Measurements from ENCODE around the gene PDSS2.
"Not testable (repeated sequence)": the region's sequence is repeated elsewhere in the genome, so short reads cannot be mapped to it uniquely, and the experiment has no call there.

Gene PDSS2

GRCh38 chr6:107473660-107474059, 14.3 kb upstream of the PDSS2 start:
- no peak for DNase-seq

GRCh38 chr6:107470364-107470763, 11.0 kb upstream of the PDSS2 start:
- DNase-seq: no peak

DNA sequence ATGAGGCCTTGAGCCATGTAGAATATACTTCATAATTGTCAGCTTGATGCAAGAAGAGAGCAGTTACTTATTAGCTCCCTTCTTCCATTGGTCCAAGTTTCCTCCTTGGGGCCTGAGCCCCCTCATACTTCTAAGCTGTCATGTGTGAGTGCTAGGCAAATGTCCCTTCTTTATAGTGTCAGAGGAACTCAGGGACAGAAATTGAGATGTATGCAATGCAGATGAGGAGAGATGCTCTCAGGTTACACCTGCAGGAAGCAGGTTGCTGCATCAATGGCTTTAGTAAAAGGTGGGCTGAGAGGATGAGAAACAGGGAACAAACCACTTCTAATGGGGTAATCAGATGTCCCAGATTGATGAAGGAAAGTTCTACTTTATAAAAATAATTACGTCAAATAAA, 6.7 kb upstream of the PDSS2 start:
- no peak for DNase-seq

GRCh38 chr6:107460083-107460631, 793 bp upstream of the PDSS2 start:
- DNase-seq: no peak

DNA sequence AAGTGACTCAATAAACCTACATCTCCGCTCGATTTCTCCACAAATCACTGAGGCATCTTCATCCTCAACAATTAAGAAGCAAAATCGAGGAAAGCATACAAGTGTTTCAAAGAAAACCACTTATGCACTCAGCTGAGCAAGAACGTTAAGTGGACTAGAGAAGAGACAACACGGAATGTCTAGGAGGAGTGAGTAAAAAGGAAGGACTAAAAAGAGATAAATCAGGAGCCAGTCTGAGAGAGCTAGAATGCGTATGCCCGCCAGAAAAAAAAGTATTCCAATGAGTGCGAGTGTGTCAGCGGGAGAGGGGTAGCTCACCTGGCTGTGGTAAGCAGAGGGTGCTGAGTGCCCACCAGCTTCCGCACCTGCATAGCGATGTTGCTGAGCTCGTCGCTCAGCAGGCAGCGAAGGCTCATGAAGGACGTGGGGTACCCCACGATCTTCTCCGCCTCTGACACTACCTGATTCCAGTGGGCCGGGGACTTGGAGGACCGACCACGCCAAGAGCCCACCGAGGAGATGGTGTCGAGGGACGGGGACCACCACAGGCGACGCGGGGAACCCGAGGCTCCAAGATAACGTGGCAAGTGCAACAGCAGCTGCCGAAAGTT, 587 bp downstream of the PDSS2 start:
- DNase-seq: no peak

DNA sequence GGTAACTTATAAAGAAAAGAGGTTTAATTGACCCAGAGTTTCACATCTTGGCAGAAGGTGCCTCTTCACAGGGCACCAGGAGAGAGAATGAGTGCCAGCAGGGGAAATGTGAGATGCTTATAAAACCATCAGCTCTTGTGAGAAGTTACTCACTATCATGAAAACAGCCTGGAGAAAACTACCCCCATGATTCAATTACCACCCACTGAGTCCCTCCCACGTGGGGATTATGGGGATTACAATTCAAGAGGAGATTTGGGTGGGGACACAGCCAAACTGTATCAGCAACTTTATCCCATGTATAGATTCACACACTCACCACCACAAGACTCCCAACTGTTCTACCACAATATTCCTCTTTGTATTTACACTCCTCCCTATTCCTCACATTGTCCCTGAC, 10.6 kb downstream of the PDSS2 start:
- DNase-seq: no peak

DNA sequence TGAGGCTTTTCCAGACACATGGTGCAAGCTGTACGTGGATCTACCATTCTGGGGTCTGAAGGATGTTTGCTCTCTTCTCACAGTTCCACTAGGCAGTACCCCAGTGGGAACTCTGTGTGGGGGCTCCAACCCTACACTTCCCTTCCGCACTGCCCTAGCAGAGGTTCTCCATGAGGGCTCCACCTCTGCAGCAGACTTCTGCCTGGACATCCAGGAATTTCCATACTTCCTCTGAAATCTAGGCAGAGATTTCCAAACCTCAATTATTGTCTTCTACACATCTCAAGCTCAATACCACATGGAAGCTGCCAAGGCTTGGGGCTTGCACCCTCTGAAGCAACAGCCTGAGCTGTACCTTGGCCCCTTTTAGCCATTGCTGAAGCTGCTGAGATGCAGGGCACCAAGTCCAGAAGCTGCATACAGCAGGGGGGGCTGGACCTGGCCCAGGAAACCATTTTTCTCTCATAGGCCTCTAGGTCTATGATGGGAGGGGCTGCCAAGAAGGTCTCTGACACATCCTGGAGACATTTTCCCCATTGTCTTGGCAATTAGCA, 11.6 kb downstream of the PDSS2 start:
- no peak for DNase-seq

GRCh38 chr6:107444277-107444676, 15.1 kb downstream of the PDSS2 start:
- DNase-seq: no peak

GRCh38 chr6:107443608-107444267, 15.6 kb downstream of the PDSS2 start:
- no peak for DNase-seq

DNA sequence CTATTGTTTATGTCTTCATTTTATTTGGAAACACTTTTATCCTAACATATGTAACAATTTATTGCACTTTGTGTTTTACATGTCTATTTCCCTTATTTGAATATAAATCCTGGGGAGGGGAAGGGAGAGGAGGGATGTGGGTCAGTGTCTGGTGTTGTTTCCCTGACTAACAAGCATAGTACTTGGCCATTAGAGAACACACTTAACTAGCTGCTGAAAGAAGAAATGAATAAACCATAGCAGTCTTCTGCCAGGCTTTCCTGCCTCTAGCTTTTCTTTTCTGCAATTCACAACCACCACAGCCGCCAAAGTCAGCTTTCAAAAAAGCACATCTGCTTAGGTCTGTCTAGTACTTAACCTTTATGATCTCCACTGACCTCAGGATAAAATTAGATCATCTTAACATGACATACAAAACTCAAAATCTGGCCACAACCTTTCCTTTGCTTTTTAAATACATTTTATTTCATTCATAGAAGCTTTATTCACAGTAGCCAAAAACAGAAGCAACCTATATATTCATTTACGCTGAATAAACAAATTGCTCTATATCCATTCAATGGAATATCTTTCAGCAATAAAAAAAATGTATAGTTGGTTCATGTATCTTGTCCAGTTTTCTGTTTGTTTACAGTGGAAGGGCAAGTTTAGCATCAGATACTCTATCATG, 16.3 kb downstream of the PDSS2 start:
- DNase-seq: no peak

- no peak for DNase-seq
These were observed 17.7 kb downstream of the PDSS2 start for GRCh38 chr6:107441682-107442081.

DNA sequence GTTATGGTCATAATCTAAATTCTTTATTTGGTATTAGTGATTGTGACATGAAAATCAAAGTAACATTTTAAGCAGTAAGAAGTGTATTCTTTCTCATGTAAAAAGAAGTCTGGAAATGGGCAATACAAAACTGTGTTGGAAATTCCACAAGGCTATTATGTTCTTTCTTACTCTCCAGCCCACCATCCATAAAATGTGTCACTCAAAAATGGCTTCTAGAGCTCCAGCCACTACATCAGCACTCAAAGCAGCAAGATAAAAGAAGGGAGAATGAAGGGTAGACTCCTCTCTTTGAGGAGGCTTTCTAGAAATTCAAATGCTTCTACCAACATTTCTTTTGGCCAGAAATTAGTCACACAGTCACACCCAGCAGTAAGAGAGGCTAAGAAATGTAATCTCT, 18.4 kb downstream of the PDSS2 start:
- DNase-seq: no peak

GRCh38 chr6:107439406-107439805, 20.0 kb downstream of the PDSS2 start:
- no peak for DNase-seq

DNA sequence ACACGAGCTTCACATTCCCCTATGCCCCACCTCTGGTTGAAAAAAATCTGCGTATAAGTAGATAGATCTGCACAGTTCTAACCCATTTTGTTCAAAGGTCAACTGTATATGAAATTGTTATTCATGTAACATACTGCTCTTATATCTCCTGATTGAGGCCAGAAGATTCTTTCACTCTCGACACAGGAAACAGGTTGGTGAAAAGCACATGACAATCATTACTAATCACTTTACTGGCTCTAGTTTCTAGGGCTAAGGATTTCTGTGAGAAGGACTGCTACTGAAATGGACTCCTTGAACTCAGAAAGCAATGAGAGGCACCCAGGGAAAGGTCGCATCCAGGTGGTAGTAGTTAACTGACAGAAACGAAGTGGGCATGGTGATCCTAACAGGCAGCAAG, 21.7 kb downstream of the PDSS2 start:
- DNase-seq: no peak

DNA sequence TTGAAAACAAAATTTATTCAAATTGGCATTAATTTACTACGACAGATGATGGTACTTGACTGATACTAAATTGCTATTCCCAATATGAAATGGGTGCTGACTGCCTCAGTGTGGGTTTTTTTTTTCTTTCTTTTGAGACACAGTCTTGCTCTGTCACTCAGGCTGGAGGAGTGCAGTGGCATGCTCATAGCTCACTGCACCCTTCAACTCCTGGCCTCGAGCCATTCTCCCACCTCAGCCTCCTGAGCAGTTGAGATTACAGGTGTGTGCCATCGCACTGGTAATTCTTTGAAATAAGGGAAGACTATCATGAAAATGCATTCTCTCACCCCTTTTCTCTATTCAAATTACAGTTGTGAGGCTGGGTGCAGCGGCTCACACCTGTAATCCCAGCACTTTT, 22.5 kb downstream of the PDSS2 start:
- no peak for DNase-seq

DNA sequence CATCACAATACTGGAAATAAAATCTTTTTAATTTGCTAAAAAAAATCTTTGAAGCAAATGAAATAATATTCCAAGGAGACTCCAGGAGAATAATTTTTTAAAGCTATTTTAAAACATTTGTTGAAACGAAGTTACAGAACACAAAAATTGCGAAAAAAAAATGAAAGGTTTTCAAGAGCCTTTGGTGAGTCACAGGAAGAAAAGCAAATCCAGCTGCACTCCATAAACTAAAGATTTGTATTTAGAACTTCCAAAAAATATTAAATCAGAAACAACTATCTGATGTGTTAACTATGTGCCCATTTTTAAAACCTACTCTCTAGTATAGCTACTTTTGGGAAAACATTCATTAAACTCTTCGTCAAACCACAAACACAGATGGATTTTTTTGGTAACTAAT, 23.6 kb downstream of the PDSS2 start:
- no peak for DNase-seq

DNA sequence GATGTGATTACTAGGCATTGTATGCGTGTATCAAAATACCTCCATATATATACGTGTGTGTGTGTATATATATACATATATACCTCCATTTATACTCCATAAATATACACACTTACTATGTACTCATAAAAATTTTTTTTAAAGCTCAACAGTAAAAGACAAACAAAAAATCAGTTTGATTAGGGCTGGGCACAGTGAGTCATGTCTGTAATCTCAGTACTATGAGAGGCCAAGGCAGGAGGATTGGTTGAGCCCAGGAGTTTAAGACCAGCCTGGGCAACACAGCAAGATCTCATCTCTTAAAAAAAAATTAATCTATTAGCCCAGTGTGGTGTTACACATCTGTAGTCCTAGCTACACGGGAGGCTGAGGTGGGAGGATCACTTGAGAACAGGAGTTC, 24.6 kb downstream of the PDSS2 start:
- no peak for DNase-seq

- DNase-seq: not testable (repeated sequence)
These were observed 33.4 kb downstream of the PDSS2 start for GRCh38 chr6:107425951-107426350.

DNA sequence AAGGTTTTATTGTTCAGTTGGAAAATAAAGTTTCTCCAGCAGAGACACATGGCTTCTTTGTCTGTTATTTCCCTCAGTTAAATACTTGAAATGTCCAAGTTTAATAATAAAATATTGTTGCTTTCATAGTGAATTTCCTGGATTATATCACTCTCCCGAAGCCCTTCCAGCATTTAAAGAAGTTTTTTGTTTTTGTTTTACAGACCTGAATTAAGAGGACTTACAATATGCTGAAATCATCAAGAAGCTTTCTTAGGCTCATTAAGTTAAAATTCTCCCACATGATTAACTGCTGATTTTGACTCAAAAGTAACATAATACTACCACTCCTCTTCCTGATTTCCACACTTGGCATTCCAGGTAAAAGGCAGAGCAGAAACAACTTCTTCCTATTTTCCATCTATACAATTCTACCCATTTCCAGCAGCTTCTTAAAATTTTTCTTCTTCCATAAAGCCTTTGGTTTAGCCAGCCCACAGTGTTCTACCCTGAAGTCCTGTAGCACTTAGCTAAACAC, 35.8 kb downstream of the PDSS2 start:
- no peak for DNase-seq

- no peak for DNase-seq
These were observed 37.6 kb downstream of the PDSS2 start for GRCh38 chr6:107421696-107422256.

DNA sequence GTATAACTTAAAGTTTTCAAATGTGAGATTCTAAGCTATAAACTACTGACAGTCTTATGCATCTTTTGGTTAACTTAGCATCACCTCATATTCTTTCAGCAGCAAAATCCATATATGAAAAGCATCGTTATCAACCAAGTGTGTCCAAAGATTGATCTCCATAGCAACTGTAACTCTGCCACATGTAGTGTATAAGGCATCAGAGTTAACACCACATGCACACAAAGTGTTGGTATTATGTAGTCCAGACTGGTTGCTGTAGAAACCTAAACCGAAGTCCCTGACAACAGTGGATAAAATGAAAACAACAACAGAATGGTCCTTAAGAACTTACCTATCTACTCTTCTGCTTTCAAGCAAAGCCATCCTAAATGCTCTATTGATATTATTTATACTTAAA, 39.6 kb downstream of the PDSS2 start:
- no peak for DNase-seq

GRCh38 chr6:107418118-107418517, 41.2 kb downstream of the PDSS2 start:
- DNase-seq: no peak

DNA sequence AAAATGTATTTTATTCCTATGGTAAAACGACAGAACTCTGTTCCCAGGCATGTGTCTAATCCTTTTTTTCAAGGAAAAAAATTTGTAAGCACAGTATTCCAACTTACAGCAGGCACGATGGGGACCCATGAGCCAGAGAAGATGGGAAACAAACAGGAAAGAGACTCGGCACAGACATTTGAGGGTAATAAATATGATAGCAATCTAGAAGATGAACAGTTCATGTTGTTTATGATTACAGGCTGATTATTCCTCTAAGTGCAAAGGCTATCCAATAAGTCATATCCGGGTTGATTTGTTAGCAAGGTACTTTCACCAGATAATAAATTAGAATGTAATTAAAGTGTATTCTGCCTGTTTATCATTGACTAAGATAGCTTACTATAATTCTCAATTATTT, 43.2 kb downstream of the PDSS2 start:
- DNase-seq: no peak

Measured in activated T-cell treated with anti-CD3 and anti-CD28 coated beads, Interleukin-2, amount 50 U/mL, for 48 hours (primary cell).